ENCODE measurements around the gene ZBTB21.

The ZBTB21 gene

DNA sequence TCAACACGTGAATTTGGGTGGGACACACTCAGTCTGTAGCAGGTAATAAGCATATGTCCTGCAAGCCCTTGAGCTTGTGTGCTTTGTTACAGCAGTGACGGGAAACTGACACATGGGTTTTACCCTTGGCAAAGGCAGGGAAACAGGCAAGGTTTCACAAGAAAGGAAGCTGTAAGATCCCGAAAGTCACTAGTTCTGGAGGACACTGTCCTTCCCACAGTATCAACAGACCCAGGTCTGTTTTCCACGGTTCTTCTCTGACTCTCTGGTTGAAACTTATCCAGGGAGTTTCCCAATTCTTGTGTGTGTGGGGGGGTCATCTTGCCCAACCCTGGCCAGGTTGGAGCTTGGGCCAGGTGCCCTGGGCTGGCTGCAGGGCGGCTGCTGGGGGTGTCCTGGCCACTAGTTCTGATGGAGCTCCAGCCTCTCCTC, 29.3 kb upstream of the ZBTB21 start:
- Histone ChIP-seq H3K4me1 (ENCODE audit: insufficient read depth, insufficient read length) (peaks cover 12% of the 10 kb centered on the region), H3K36me3 (ENCODE audit: insufficient read depth, insufficient read length, low read length) (no peaks in the 10 kb centered on the region), H3K9ac (ENCODE audit: insufficient read length, low read depth) (peak overlapping the region; percentile 17), H3K4me3 (ENCODE audit: insufficient read length, low read depth) (no peak overlapping the region), H3K27me3 (ENCODE audit: insufficient read depth, insufficient read length) (no peaks in the 10 kb centered on the region), H3K9me3 (ENCODE audit: insufficient read depth, low read length) (no peaks in the 10 kb centered on the region)
- TF ChIP-seq YY1 (IDR thresholded peaks at IDR 0.05; ENCODE audit: insufficient read depth, insufficient read length) (no peak), SUZ12 (IDR thresholded peaks at IDR 0.05; ENCODE audit: extremely low read depth, insufficient read depth, insufficient read length) (no peak), ZNF274 (IDR thresholded peaks at IDR 0.05; ENCODE audit: low read depth, low read length) (no peak)
- no peak for DNase-seq (ENCODE audit: low read depth, low spot score)

- Histone ChIP-seq H3K9ac (ENCODE audit: insufficient read length, low read depth) (no peak overlapping the region), H3K27me3 (ENCODE audit: insufficient read depth, insufficient read length) (no peaks in the 10 kb centered on the region), H3K36me3 (ENCODE audit: insufficient read depth, insufficient read length, low read length) (no peaks in the 10 kb centered on the region), H3K4me3 (ENCODE audit: insufficient read length, low read depth) (no peak overlapping the region), H3K9me3 (ENCODE audit: insufficient read depth, low read length) (no peaks in the 10 kb centered on the region), H3K4me1 (ENCODE audit: insufficient read depth, insufficient read length) (peaks cover 12% of the 10 kb centered on the region)
- no peak for TF ChIP-seq YY1 (IDR thresholded peaks at IDR 0.05; ENCODE audit: insufficient read depth, insufficient read length)
- no peak for TF ChIP-seq SUZ12 (IDR thresholded peaks at IDR 0.05; ENCODE audit: extremely low read depth, insufficient read depth, insufficient read length)
- TF ChIP-seq ZNF274 (IDR thresholded peaks at IDR 0.05; ENCODE audit: low read depth, low read length): no peak
- no peak for DNase-seq (ENCODE audit: low read depth, low spot score)
Measured at GRCh38 chr21:42038826-42039425, 28.8 kb upstream of the ZBTB21 start.

- Histone ChIP-seq H3K36me3 (ENCODE audit: insufficient read depth, insufficient read length, low read length) (no peaks in the 10 kb centered on the region), H3K9ac (ENCODE audit: insufficient read length, low read depth) (no peak overlapping the region), H3K4me3 (ENCODE audit: insufficient read length, low read depth) (no peak overlapping the region), H3K4me1 (ENCODE audit: insufficient read depth, insufficient read length) (peaks cover 12% of the 10 kb centered on the region), H3K27me3 (ENCODE audit: insufficient read depth, insufficient read length) (no peaks in the 10 kb centered on the region), H3K9me3 (ENCODE audit: insufficient read depth, low read length) (no peaks in the 10 kb centered on the region)
- no peak for DNase-seq (ENCODE audit: low read depth, low spot score)
- TF ChIP-seq YY1 (IDR thresholded peaks at IDR 0.05; ENCODE audit: insufficient read depth, insufficient read length): no peak
- TF ChIP-seq SUZ12 (IDR thresholded peaks at IDR 0.05; ENCODE audit: extremely low read depth, insufficient read depth, insufficient read length): no peak
- TF ChIP-seq ZNF274 (IDR thresholded peaks at IDR 0.05; ENCODE audit: low read depth, low read length): no peak
Measured at GRCh38 chr21:42038393-42038792, 28.2 kb upstream of the ZBTB21 start.

DNA sequence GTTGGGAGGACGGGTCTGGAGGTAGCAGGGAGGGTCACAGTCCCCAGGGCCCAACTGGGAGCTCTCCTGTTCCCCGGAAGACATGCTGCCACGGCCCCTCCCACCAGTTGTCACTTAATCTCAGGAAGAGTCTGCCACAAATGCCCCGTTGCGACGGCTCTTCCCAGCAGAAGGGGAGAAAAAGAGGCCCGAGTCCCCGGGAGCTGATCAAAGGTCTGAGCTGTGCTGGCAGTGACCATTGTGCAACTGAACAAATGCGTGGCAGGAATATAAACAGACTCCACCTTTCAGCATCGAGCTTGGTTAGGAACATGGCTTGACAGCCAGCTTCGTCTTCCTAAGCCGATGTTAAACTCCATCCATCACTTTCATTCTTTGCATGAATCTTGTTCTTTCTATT, 27.8 kb upstream of the ZBTB21 start:
- H3K9ac ChIP-seq (ENCODE audit: insufficient read length, low read depth): no peak overlapping the region
- H3K27me3 ChIP-seq (ENCODE audit: insufficient read depth, insufficient read length): no peaks in the 10 kb centered on the region
- no peaks in the 10 kb centered on the region for H3K36me3 ChIP-seq (ENCODE audit: insufficient read depth, insufficient read length, low read length)
- H3K9me3 ChIP-seq (ENCODE audit: insufficient read depth, low read length): no peaks in the 10 kb centered on the region
- no peak for DNase-seq (ENCODE audit: low read depth, low spot score)
- H3K4me3 ChIP-seq (ENCODE audit: insufficient read length, low read depth): no peak overlapping the region
- peaks cover 13% of the 10 kb centered on the region for H3K4me1 ChIP-seq (ENCODE audit: insufficient read depth, insufficient read length)
- TF ChIP-seq YY1 (IDR thresholded peaks at IDR 0.05; ENCODE audit: insufficient read depth, insufficient read length) (no peak), SUZ12 (IDR thresholded peaks at IDR 0.05; ENCODE audit: extremely low read depth, insufficient read depth, insufficient read length) (no peak), ZNF274 (IDR thresholded peaks at IDR 0.05; ENCODE audit: low read depth, low read length) (no peak)

DNA sequence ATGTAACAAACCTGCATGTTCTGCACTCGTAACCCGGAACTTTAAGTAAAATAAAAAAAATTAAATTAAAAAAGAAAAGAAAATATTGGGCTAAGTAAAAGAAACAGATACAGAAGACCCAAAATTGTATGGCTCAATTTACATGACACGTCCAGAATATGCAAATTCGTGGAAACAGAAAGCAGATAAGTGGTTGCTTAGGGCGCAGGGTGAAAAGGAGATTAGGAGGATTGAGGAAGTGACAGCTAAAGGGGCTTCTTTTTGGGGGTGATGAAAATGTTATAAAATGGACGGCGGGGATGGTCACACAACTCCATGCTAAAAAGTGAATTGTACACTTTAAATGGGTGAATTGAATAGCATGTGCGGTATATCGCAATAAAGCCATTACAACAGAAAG, 27.4 kb upstream of the ZBTB21 start:
- H3K4me1 ChIP-seq (ENCODE audit: insufficient read depth, insufficient read length): peaks cover 14% of the 10 kb centered on the region
- no peak for TF ChIP-seq ZNF274 (IDR thresholded peaks at IDR 0.05; ENCODE audit: low read depth, low read length)
- no peak for TF ChIP-seq SUZ12 (IDR thresholded peaks at IDR 0.05; ENCODE audit: extremely low read depth, insufficient read depth, insufficient read length)
- no peak for TF ChIP-seq YY1 (IDR thresholded peaks at IDR 0.05; ENCODE audit: insufficient read depth, insufficient read length)
- H3K36me3 ChIP-seq (ENCODE audit: insufficient read depth, insufficient read length, low read length): no peaks in the 10 kb centered on the region
- H3K4me3 ChIP-seq (ENCODE audit: insufficient read length, low read depth): no peak overlapping the region
- DNase-seq (ENCODE audit: low read depth, low spot score): no peak
- H3K9me3 ChIP-seq (ENCODE audit: insufficient read depth, low read length): no peaks in the 10 kb centered on the region
- H3K9ac ChIP-seq (ENCODE audit: insufficient read length, low read depth): no peak overlapping the region
- H3K27me3 ChIP-seq (ENCODE audit: insufficient read depth, insufficient read length): no peaks in the 10 kb centered on the region

DNA sequence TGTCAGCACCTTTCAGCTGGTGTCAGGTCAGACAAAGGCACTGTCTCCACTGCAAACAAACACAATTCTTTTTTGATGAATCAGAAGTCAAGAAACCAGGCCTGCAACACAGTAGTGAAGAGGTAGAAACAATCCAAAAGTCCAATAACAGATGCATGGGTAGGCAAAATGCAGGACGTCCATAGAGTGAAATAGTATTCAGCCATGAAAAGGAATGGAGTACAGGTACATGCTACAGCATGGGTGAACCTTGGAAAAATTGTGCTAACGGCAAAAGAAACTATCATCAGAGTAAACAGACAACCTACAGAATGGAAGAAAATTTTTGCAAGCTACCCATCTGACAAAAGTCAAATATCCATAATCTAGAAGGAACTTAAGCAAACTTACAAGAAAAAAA, 26.2 kb upstream of the ZBTB21 start:
- no peaks in the 10 kb centered on the region for H3K36me3 ChIP-seq (ENCODE audit: insufficient read depth, insufficient read length, low read length)
- H3K27me3 ChIP-seq (ENCODE audit: insufficient read depth, insufficient read length): no peaks in the 10 kb centered on the region
- no peak overlapping the region for H3K9ac ChIP-seq (ENCODE audit: insufficient read length, low read depth)
- peaks cover 16% of the 10 kb centered on the region for H3K4me1 ChIP-seq (ENCODE audit: insufficient read depth, insufficient read length)
- no peak overlapping the region for H3K4me3 ChIP-seq (ENCODE audit: insufficient read length, low read depth)
- H3K9me3 ChIP-seq (ENCODE audit: insufficient read depth, low read length): no peaks in the 10 kb centered on the region
- no peak for DNase-seq (ENCODE audit: low read depth, low spot score)
- TF ChIP-seq ZNF274 (IDR thresholded peaks at IDR 0.05; ENCODE audit: low read depth, low read length) (no peak), YY1 (IDR thresholded peaks at IDR 0.05; ENCODE audit: insufficient read depth, insufficient read length) (no peak), SUZ12 (IDR thresholded peaks at IDR 0.05; ENCODE audit: extremely low read depth, insufficient read depth, insufficient read length) (no peak)

DNA sequence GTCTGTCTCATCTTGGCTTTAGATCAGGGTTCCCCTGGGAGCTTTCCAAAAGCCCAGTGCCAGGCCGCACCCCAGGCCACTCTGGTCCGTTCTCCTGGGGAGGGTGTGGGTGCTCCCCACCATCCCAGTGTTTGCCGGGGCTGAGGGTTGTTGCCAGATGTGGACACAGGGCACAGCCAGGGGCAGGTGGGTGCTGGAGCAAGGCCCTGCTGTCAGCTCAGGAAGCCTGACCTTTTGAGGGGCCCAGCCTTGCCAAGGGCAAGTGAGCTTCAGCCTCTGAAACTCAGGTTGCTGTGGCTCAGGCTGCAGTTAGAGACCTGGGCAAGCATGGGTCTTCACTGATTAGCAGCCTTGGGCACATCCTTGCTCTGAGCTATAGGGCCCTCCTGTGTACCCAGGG, 22.8 kb upstream of the ZBTB21 start:
- TF ChIP-seq YY1 (IDR thresholded peaks at IDR 0.05; ENCODE audit: insufficient read depth, insufficient read length): no peak
- no peak for TF ChIP-seq SUZ12 (IDR thresholded peaks at IDR 0.05; ENCODE audit: extremely low read depth, insufficient read depth, insufficient read length)
- TF ChIP-seq ZNF274 (IDR thresholded peaks at IDR 0.05; ENCODE audit: low read depth, low read length): no peak
- Histone ChIP-seq H3K27me3 (ENCODE audit: insufficient read depth, insufficient read length) (no peaks in the 10 kb centered on the region), H3K36me3 (ENCODE audit: insufficient read depth, insufficient read length, low read length) (no peaks in the 10 kb centered on the region), H3K9me3 (ENCODE audit: insufficient read depth, low read length) (no peaks in the 10 kb centered on the region), H3K4me3 (ENCODE audit: insufficient read length, low read depth) (no peak overlapping the region), H3K9ac (ENCODE audit: insufficient read length, low read depth) (no peak overlapping the region), H3K4me1 (ENCODE audit: insufficient read depth, insufficient read length) (peaks cover 13% of the 10 kb centered on the region)
- no peak for DNase-seq (ENCODE audit: low read depth, low spot score)
